HCT116 (cell line): Measurements from ENCODE around the gene RMRP. TPM values are rescaled to one million over a fixed set of nuclear protein-coding genes. Genes with fewer than 3 reads are reported as not detected.
"Not testable (repeated sequence)": the region's sequence is repeated elsewhere in the genome, so short reads cannot be mapped to it uniquely, and the experiment has no call there.

Source experiments
- ATAC-seq: fragments of 200-7000 bp; cut with Tn5 transposase; 2 replicates; pipeline ENCODE4 v1.9.1; 2020; ENCODE audit warnings: mild to moderate bottlenecking, moderate library complexity
- BruUV-seq: library from RNA; stranded (reverse); fragments of 400-500 nt; replicated peaks from 2 replicates; lab custom pipeline; 2021; lab: Mats Ljungman, UMichigan
- CTCF ChIA-PET: fragments of 300-600 bp; sonication (Branson Sonifier 250); formaldehyde crosslinking; loops from one replicate; lab custom pipeline; 2021; ENCODE audit warnings: antibody characterized with exemption; lab: Charles Lee
- POLR2A ChIA-PET: fragments of 300-600, 350-600 bp; sonication (Branson Sonifier 250); formaldehyde crosslinking; loops from one replicate; lab custom pipeline; 2021; ENCODE audit warnings: antibody characterized with exemption; lab: Charles Lee
- RAD21 ChIA-PET, 2 experiments: fragments of 300-600 bp; sonication (Branson Sonifier 250); formaldehyde crosslinking; loops; one replicate each; lab custom pipeline; 2023; ENCODE audit warnings: low total read pairs in 2 of 2; ENCODE audit not compliant: uncharacterized antibody in 2 of 2, unreplicated experiment in 2 of 2, low non-redundant PET in 1 of 2; lab: Charles Lee
- DNase-seq: peaks from one replicate; pipeline ENCODE4 v3.0.0-alpha.2; 2010; ENCODE audit warnings: low read depth, low spot score
- H2AFZ ChIP-seq: fragments of 200-600 bp; shearing (Covaris generic), sonication (generic); 2 replicates; pipeline ENCODE4 v1.6.1; 2017; ENCODE audit warnings: low read depth, mixed run types, mixed read lengths, antibody characterized with exemption, low read length; ENCODE audit not compliant: poor library complexity, severe bottlenecking
- H3K27ac ChIP-seq: 2 replicates; pipeline ENCODE4 v1.5.1; 2012; ENCODE audit warnings: low read depth, low read length
- H3K27me3 ChIP-seq: fragments of 200-600 bp; sonication (generic); 2 replicates; pipeline ENCODE4 v1.6.1; 2016; ENCODE audit warnings: mixed run types, low read length, mixed read lengths; ENCODE audit not compliant: insufficient read depth
- H3K36me3 ChIP-seq, 2 experiments: fragments of 200-500 bp in 1 of 2; fragments of 200-600 bp in 1 of 2; sonication (Bioruptor generic) in 1 of 2; sonication (generic) in 1 of 2; 2 replicates each; pipeline versions ENCODE4 v1.5.1 to v1.6.1; 2014 to 2016; ENCODE audit warnings: low read length in 2 of 2, inconsistent platforms in 1 of 2, mixed read lengths in 1 of 2, mixed run types in 1 of 2; ENCODE audit not compliant: insufficient read depth in 2 of 2, control insufficient read depth in 1 of 2
- H3K4me1 ChIP-seq, 2 experiments: fragments of 200-600 bp in 1 of 2; sonication (generic) in 1 of 2; 2 replicates each; pipeline versions ENCODE4 v1.5.1 to v1.6.1; 2012 to 2017; ENCODE audit warnings: low read length in 2 of 2, inconsistent platforms in 1 of 2, mild to moderate bottlenecking in 1 of 2, mixed read lengths in 1 of 2, mixed run types in 1 of 2, moderate library complexity in 1 of 2; ENCODE audit not compliant: insufficient read depth in 2 of 2, control insufficient read depth in 1 of 2
- H3K4me2 ChIP-seq: fragments of 200-600 bp; sonication (generic); 2 replicates; pipeline ENCODE4 v1.6.1; 2017; ENCODE audit warnings: mixed run types, low read length, mixed read lengths
- H3K4me3 ChIP-seq, 2 experiments: fragments of 200-600 bp in 1 of 2; sonication (generic) in 1 of 2; replicated peaks in 1 of 2; 2 replicates each; pipeline ENCODE4 v1.5.1; 2011 to 2016; ENCODE audit warnings: low read length in 2 of 2, control low read depth in 1 of 2, low read depth in 1 of 2, mild to moderate bottlenecking in 1 of 2, mixed read lengths in 1 of 2, mixed run types in 1 of 2
- H3K79me2 ChIP-seq: fragments of 200-600 bp; sonication (generic); 2 replicates; pipeline ENCODE4 v1.6.1; 2017; ENCODE audit warnings: mild to moderate bottlenecking, mixed run types, low read length, moderate library complexity, mixed read lengths; ENCODE audit not compliant: insufficient read depth
- H3K9ac ChIP-seq: fragments of 200-600 bp; sonication (generic); 2 replicates; pipeline ENCODE4 v1.6.1; 2016; ENCODE audit warnings: low read length, mixed read lengths
- H3K9me2 ChIP-seq: fragments of 200-600 bp; sonication (generic), shearing (Covaris generic); 2 replicates; pipeline ENCODE4 v1.6.1; 2017; ENCODE audit warnings: mixed run types, mild to moderate bottlenecking, moderate library complexity; ENCODE audit not compliant: insufficient read depth
- H3K9me3 ChIP-seq, 2 experiments: fragments of 200-500 bp in 1 of 2; fragments of 200-600 bp in 1 of 2; sonication (Bioruptor generic) in 1 of 2; sonication (generic) in 1 of 2; 2 replicates each; pipeline ENCODE4 v1.6.1; 2014 to 2017; ENCODE audit warnings: low read length in 2 of 2, mixed read lengths in 2 of 2, inconsistent platforms in 1 of 2, low read depth in 1 of 2, mild to moderate bottlenecking in 1 of 2, mixed run types in 1 of 2, moderate library complexity in 1 of 2; ENCODE audit not compliant: control insufficient read depth in 1 of 2, insufficient read depth in 1 of 2
- H4K20me1 ChIP-seq: fragments of 200-600 bp; sonication (generic), shearing (Covaris generic); 2 replicates; pipeline ENCODE4 v1.6.1; 2017; ENCODE audit warnings: mixed run types, mild to moderate bottlenecking, moderate library complexity; ENCODE audit not compliant: insufficient read depth
- CTCF ChIP-seq, 3 experiments: fragments of 200-600 bp in 1 of 3; sonication (generic) in 1 of 3; IDR thresholded peaks in 2 of 3; conservative IDR thresholded peaks in 1 of 3; 2 replicates each; pipeline ENCODE4 v1.5.1; 2012 to 2017; ENCODE audit warnings: low read depth in 2 of 3, low read length in 2 of 3, antibody characterized with exemption in 1 of 3, borderline replicate concordance in 1 of 3, control low read depth in 1 of 3, mild to moderate bottlenecking in 1 of 3, mixed read lengths in 1 of 3, mixed run types in 1 of 3, moderate library complexity in 1 of 3; ENCODE audit not compliant: insufficient read depth in 1 of 3
- EZH2 ChIP-seq: fragments of 200-600 bp; sonication (generic); IDR thresholded peaks from 2 replicates; pipeline ENCODE4 v1.6.1; 2017; ENCODE audit warnings: antibody characterized with exemption, mixed run types
- intact Hi-C: fragments of 100-400 bp; cut with micrococcal nuclease; formaldehyde crosslinking; loops from 2 replicates; pipeline ENCODE4 v1.10.0; 2022
- total RNA-seq: library from RNA; stranded (reverse); gene quantifications from one replicate; pipeline ENCODE4 v1.2.1, GENCODE V29; 2021; ENCODE audit not compliant: unreplicated experiment

The RMRP gene
- total RNA-seq, 1 experiment from 2014 or later: 30,969 TPM

- ATAC-seq, H3K9ac ChIP-seq, H3K27ac ChIP-seq, H3K4me3 ChIP-seq, intact Hi-C loops, RAD21 ChIA-PET, H3K79me2 ChIP-seq, H4K20me1 ChIP-seq, H3K9me2 ChIP-seq, H3K4me1 ChIP-seq, H3K27me3 ChIP-seq, DNase-seq, BruUV-seq, H3K4me2 ChIP-seq, H3K9me3 ChIP-seq, H2AFZ ChIP-seq, POLR2A ChIA-PET: not testable (repeated sequence)
- CTCF ChIA-PET: interaction anchor here (1.1 to 1.4 kb wide), 3 partner anchors 17 to 121 kb away, joined by 3 to 12 read pairs (median 4); partner anchors contain the start of gene CREB3
- H3K36me3 ChIP-seq: peaks cover 3 to 12% of the 10 kb centered on the region in 2 experiments; a peak in 3 of 4 replicates
Measured at GRCh38 chr9:35612066-35612465, 45.8 kb downstream of the RMRP start.

GRCh38 chr9:35611230-35611797 lies 46.5 kb downstream of the RMRP start:
- Histone ChIP-seq H3K4me3 (no peak overlapping the region), H3K27ac (no peak overlapping the region), H3K9me3 (no peaks in the 10 kb centered on the region), H3K9ac (no peak overlapping the region), H3K79me2 (peaks cover 9% of the 10 kb centered on the region; the same call in 1 of the 2 replicates), H3K36me3 (peaks cover 3 to 12% of the 10 kb centered on the region in 2 experiments; a peak in 3 of 4 replicates), H3K4me1 (peaks cover 4 to 7% of the 10 kb centered on the region in 2 experiments; a peak in 3 of 4 replicates), H3K4me2 (no peak overlapping the region), H3K9me2 (no peaks in the 10 kb centered on the region), H3K27me3 (no peaks in the 10 kb centered on the region), H4K20me1 (no peaks in the 10 kb centered on the region), H2AFZ (no peak overlapping the region)
- TF ChIP-seq CTCF (IDR thresholded peaks at IDR 0.05 in 2 of 3, conservative IDR thresholded peaks at IDR 0.05 in 1 of 3; ENCODE audit: borderline replicate concordance in 1 of 3, insufficient read depth in 1 of 3, low read depth in 2 of 3, low read length in 2 of 3): peak in 2 of 3 experiments; percentile 77 to 88; a peak in 4 of 6 replicates
- TF ChIP-seq EZH2: no peak
- DNase-seq (peak; percentile 13), ATAC-seq (peak; percentile 93)
- intact Hi-C loops: no loop called here
- ChIA-PET RAD21 (interaction anchor here in 1 of 2 experiments (0.6 kb wide), 1 partner anchor 1958 kb away, joined by 5 read pairs; no protein-coding TSS in a partner anchor), CTCF (interaction anchor here (0.8 to 1.5 kb wide), 8 partner anchors 9 to 122 kb away, joined by 3 to 12 read pairs (median 4); partner anchors contain the start of gene CREB3), POLR2A (no interaction called here)
- no TSS peak for BruUV-seq
